Measurements from ENCODE around the gene STIM1.

STIM1 gene

GRCh38 chr11:3913921-3914320 lies 58.5 kb downstream of the STIM1 start:
- TF ChIP-seq CSRNP3 (CRISPR knock-in tag; IDR thresholded peaks at IDR 0.05) = no peak
- no peak for TF ChIP-seq ZNF8 (CRISPR knock-in tag; IDR thresholded peaks at IDR 0.05)
- no peak for TF ChIP-seq CREB5 (CRISPR knock-in tag; IDR thresholded peaks at IDR 0.05; ENCODE audit: low read depth)
- TF ChIP-seq ARNTL (CRISPR knock-in tag; IDR thresholded peaks at IDR 0.05; ENCODE audit: borderline replicate concordance, low read depth) = no peak
- no peak for TF ChIP-seq ZNF565 (CRISPR knock-in tag; conservative IDR thresholded peaks at IDR 0.05; ENCODE audit: low read depth)
- TF ChIP-seq RARB (CRISPR knock-in tag; IDR thresholded peaks at IDR 0.05) = no peak
- TF ChIP-seq TCF4 (CRISPR knock-in tag; IDR thresholded peaks at IDR 0.05; ENCODE audit: borderline replicate concordance) = no peak
- no peak for TF ChIP-seq ZFP30 (CRISPR knock-in tag; IDR thresholded peaks at IDR 0.05)
- no peak for TF ChIP-seq ESRRG (CRISPR knock-in tag; IDR thresholded peaks at IDR 0.05)
- no peak for TF ChIP-seq GLIS3 (CRISPR knock-in tag; IDR thresholded peaks at IDR 0.05)
- no peak for TF ChIP-seq CSDC2 (CRISPR knock-in tag; IDR thresholded peaks at IDR 0.05)
- TF ChIP-seq PATZ1 (CRISPR knock-in tag; IDR thresholded peaks at IDR 0.05; ENCODE audit: borderline replicate concordance) = no peak
- TF ChIP-seq ZNF70 (CRISPR knock-in tag; IDR thresholded peaks at IDR 0.05) = no peak
- TF ChIP-seq TOX (CRISPR knock-in tag; IDR thresholded peaks at IDR 0.05; ENCODE audit: borderline replicate concordance) = no peak
- no peak for TF ChIP-seq POU6F1 (CRISPR knock-in tag; IDR thresholded peaks at IDR 0.05; ENCODE audit: borderline replicate concordance, low read depth)
- TF ChIP-seq ZFP3 (CRISPR knock-in tag; IDR thresholded peaks at IDR 0.05) = no peak
- ATAC-seq = no peak

- TF ChIP-seq POU6F1 (CRISPR knock-in tag; IDR thresholded peaks at IDR 0.05; ENCODE audit: borderline replicate concordance, low read depth) (no peak), CREB5 (CRISPR knock-in tag; IDR thresholded peaks at IDR 0.05; ENCODE audit: low read depth) (no peak), SNAI2 (CRISPR knock-in tag; IDR thresholded peaks at IDR 0.05) (no peak), ZFP3 (CRISPR knock-in tag; IDR thresholded peaks at IDR 0.05) (no peak)
- ATAC-seq = no peak
Observed at GRCh38 chr11:3914805-3915204, 59.3 kb downstream of the STIM1 start.

- ATAC-seq = no peak
- TF ChIP-seq TOX (CRISPR knock-in tag; IDR thresholded peaks at IDR 0.05; ENCODE audit: borderline replicate concordance) = no peak
- no peak for TF ChIP-seq PATZ1 (CRISPR knock-in tag; IDR thresholded peaks at IDR 0.05; ENCODE audit: borderline replicate concordance)
- TF ChIP-seq ZNF70 (CRISPR knock-in tag; IDR thresholded peaks at IDR 0.05) = no peak
- no peak for TF ChIP-seq GLIS3 (CRISPR knock-in tag; IDR thresholded peaks at IDR 0.05)
- TF ChIP-seq ZC3H10 (CRISPR knock-in tag; IDR thresholded peaks at IDR 0.05) = no peak
- no peak for TF ChIP-seq POU6F1 (CRISPR knock-in tag; IDR thresholded peaks at IDR 0.05; ENCODE audit: borderline replicate concordance, low read depth)
- TF ChIP-seq RARB (CRISPR knock-in tag; IDR thresholded peaks at IDR 0.05) = no peak
- no peak for TF ChIP-seq CSDC2 (CRISPR knock-in tag; IDR thresholded peaks at IDR 0.05)
- no peak for TF ChIP-seq ESRRG (CRISPR knock-in tag; IDR thresholded peaks at IDR 0.05)
- TF ChIP-seq CSRNP3 (CRISPR knock-in tag; IDR thresholded peaks at IDR 0.05) = no peak
- no peak for TF ChIP-seq ISL1 (CRISPR knock-in tag; IDR thresholded peaks at IDR 0.05)
Observed at GRCh38 chr11:3916962-3917361, 61.5 kb downstream of the STIM1 start.

All from SK-N-SH treated with all-trans-retinoic acid at 6 μM for 48 hours (cell line).